Neural cell (in vitro differentiated cells): Measurements from ENCODE around the gene DOCK7. TPM values are rescaled to one million over a fixed set of nuclear protein-coding genes. Genes with fewer than 3 reads are reported as not detected.
"Not testable (repeated sequence)": the region's sequence is repeated elsewhere in the genome, so short reads cannot be mapped to it uniquely, and the experiment has no call there.

Experiments used
- H2AFZ ChIP-seq: fragments of 200-600, 300-800 bp; sonication (generic), shearing (Covaris generic); 2 replicates; pipeline ENCODE4 v1.6.0; 2014; ENCODE audit warnings: low read depth, mild to moderate bottlenecking, antibody characterized with exemption, low read length, moderate library complexity
- H3F3A ChIP-seq: fragments of 200-600 bp; shearing (Covaris generic); 2 replicates; pipeline ENCODE4 v1.6.1; 2016; ENCODE audit warnings: mild to moderate bottlenecking, moderate library complexity, mixed read lengths, antibody characterized with exemption, low read length; ENCODE audit not compliant: insufficient read depth, poor library complexity, severe bottlenecking
- H3K27ac ChIP-seq: fragments of 200-600, 300-800 bp; sonication (generic), shearing (Covaris generic); 2 replicates; pipeline ENCODE4 v1.5.1; 2014; ENCODE audit warnings: mild to moderate bottlenecking, low read length, moderate library complexity
- H3K27me3 ChIP-seq: fragments of 300-800, 200-600 bp; sonication (generic), shearing (Covaris generic); 2 replicates; pipeline ENCODE4 v1.6.0; 2014; ENCODE audit warnings: mild to moderate bottlenecking, low read depth, low read length, moderate library complexity; ENCODE audit not compliant: insufficient read depth
- H3K36me3 ChIP-seq: fragments of 300-800, 200-600 bp; sonication (generic), shearing (Covaris generic); 2 replicates; pipeline ENCODE4 v1.5.1; 2014; ENCODE audit warnings: mild to moderate bottlenecking, antibody characterized with exemption, low read length, moderate library complexity; ENCODE audit not compliant: insufficient read depth
- H3K4me2 ChIP-seq: fragments of 300-800, 200-600 bp; sonication (generic), shearing (Covaris generic); 2 replicates; pipeline ENCODE4 v1.6.0; 2014; ENCODE audit warnings: mild to moderate bottlenecking, low read length
- H3K4me3 ChIP-seq: fragments of 300-800, 200-600 bp; sonication (generic), shearing (Covaris generic); 2 replicates; pipeline ENCODE4 v1.5.1; 2014; ENCODE audit warnings: mild to moderate bottlenecking, low read length, moderate library complexity
- H3K79me2 ChIP-seq: fragments of 200-600 bp; shearing (Covaris generic); replicated peaks from 2 replicates; pipeline ENCODE4 v1.6.0; 2014; ENCODE audit warnings: mild to moderate bottlenecking, low read length, moderate library complexity; ENCODE audit not compliant: insufficient read depth
- H3K9ac ChIP-seq: fragments of 300-800, 200-600 bp; sonication (generic), shearing (Covaris generic); 2 replicates; pipeline ENCODE4 v1.6.1; 2016; ENCODE audit warnings: mild to moderate bottlenecking, low read length, mixed read lengths
- H3K9me2 ChIP-seq: fragments of 200-600 bp; shearing (Covaris generic); 2 replicates; pipeline ENCODE4 v1.6.1; 2016; ENCODE audit warnings: mild to moderate bottlenecking, low read length, mixed read lengths; ENCODE audit not compliant: insufficient read depth
- H3K9me3 ChIP-seq: fragments of 200-600, 300-800 bp; sonication (generic), shearing (Covaris generic); 2 replicates; pipeline ENCODE4 v1.6.1; 2016; ENCODE audit warnings: mild to moderate bottlenecking, mixed run types, low read length, moderate library complexity, mixed read lengths
- H4K20me1 ChIP-seq: fragments of 200-600 bp; shearing (Covaris generic); 2 replicates; pipeline ENCODE4 v1.6.1; 2016; ENCODE audit warnings: mild to moderate bottlenecking, mixed run types; ENCODE audit not compliant: insufficient read depth
- CTCF ChIP-seq: fragments of 450-650 bp; IDR thresholded peaks from 2 replicates; pipeline ENCODE4 v1.5.1; 2014; ENCODE audit warnings: antibody characterized with exemption, mild to moderate bottlenecking, moderate library complexity; ENCODE audit not compliant: poor library complexity, severe bottlenecking
- EP300 ChIP-seq: fragments of 450-650 bp; conservative IDR thresholded peaks from 2 replicates; pipeline ENCODE4 v1.6.1; 2014; ENCODE audit warnings: antibody characterized with exemption, mild to moderate bottlenecking, moderate library complexity; ENCODE audit not compliant: poor library complexity, severe bottlenecking
- EZH2 ChIP-seq: fragments of 200-600, 300-800 bp; shearing (Covaris generic), sonication (generic); IDR thresholded peaks from 2 replicates; pipeline ENCODE4 v1.6.1; 2014; ENCODE audit warnings: antibody characterized with exemption, low read length, borderline replicate concordance, mild to moderate bottlenecking; ENCODE audit not compliant: insufficient read depth, poor library complexity, severe bottlenecking
- MXI1 ChIP-seq: fragments of 450-650 bp; conservative IDR thresholded peaks from 2 replicates; pipeline ENCODE4 v1.6.1; 2014; ENCODE audit warnings: antibody characterized with exemption, mild to moderate bottlenecking; ENCODE audit not compliant: poor library complexity, severe bottlenecking
- POLR2AphosphoS5 ChIP-seq: IDR thresholded peaks from 2 replicates; pipeline ENCODE4 v1.6.1; 2012
- RAD21 ChIP-seq: fragments of 450-650 bp; conservative IDR thresholded peaks from 2 replicates; pipeline ENCODE4 v1.6.1; 2014; ENCODE audit warnings: antibody characterized with exemption, mild to moderate bottlenecking, moderate library complexity
- SMC3 ChIP-seq: fragments of 450-650 bp; conservative IDR thresholded peaks from 2 replicates; pipeline ENCODE4 v1.6.1; 2014; ENCODE audit warnings: antibody characterized with exemption, mild to moderate bottlenecking, moderate library complexity; ENCODE audit not compliant: poor library complexity
- TAF1 ChIP-seq: IDR thresholded peaks from 2 replicates; pipeline ENCODE4 v1.6.1; 2012; ENCODE audit warnings: low read depth
- polyA plus RNA-seq: library from polyadenylated mRNA; depleted of rRNA; stranded (reverse); fragments of >200 nt; gene quantifications from 2 replicates; pipeline ENCODE4 v1.2.3, GENCODE V29; 2014
- TF ChIP-seq, protein P1 (sequence below): IDR thresholded peaks from 2 replicates; pipeline ENCODE4 v1.6.1; 2012; ENCODE audit warnings: borderline replicate concordance

The DOCK7 gene
- polyA plus RNA-seq, 1 donor from 2014 or later: 129 TPM

GRCh38 chr1:62720946-62721554, 32.9 kb upstream of the DOCK7 start:
- Histone ChIP-seq H3K36me3 (no peaks in the 10 kb centered on the region), H3K27me3 (no peaks in the 10 kb centered on the region), H3K4me2 (no peak overlapping the region), H3K9ac (no peak overlapping the region), H2AFZ (no peak overlapping the region), H3K27ac (no peak overlapping the region), H3K9me3 (no peaks in the 10 kb centered on the region), H3F3A (no peaks in the 10 kb centered on the region), H3K79me2 (no peaks in the 10 kb centered on the region), H3K9me2 (no peaks in the 10 kb centered on the region), H4K20me1 (no peaks in the 10 kb centered on the region), H3K4me3 (no peak overlapping the region)
- TF ChIP-seq EP300 (no peak), RAD21 (no peak), POLR2AphosphoS5 (no peak), CTCF (no peak), TAF1 (no peak), MXI1 (no peak), EZH2 (no peak), SMC3 (no peak)
- TF ChIP-seq, protein P1, sequence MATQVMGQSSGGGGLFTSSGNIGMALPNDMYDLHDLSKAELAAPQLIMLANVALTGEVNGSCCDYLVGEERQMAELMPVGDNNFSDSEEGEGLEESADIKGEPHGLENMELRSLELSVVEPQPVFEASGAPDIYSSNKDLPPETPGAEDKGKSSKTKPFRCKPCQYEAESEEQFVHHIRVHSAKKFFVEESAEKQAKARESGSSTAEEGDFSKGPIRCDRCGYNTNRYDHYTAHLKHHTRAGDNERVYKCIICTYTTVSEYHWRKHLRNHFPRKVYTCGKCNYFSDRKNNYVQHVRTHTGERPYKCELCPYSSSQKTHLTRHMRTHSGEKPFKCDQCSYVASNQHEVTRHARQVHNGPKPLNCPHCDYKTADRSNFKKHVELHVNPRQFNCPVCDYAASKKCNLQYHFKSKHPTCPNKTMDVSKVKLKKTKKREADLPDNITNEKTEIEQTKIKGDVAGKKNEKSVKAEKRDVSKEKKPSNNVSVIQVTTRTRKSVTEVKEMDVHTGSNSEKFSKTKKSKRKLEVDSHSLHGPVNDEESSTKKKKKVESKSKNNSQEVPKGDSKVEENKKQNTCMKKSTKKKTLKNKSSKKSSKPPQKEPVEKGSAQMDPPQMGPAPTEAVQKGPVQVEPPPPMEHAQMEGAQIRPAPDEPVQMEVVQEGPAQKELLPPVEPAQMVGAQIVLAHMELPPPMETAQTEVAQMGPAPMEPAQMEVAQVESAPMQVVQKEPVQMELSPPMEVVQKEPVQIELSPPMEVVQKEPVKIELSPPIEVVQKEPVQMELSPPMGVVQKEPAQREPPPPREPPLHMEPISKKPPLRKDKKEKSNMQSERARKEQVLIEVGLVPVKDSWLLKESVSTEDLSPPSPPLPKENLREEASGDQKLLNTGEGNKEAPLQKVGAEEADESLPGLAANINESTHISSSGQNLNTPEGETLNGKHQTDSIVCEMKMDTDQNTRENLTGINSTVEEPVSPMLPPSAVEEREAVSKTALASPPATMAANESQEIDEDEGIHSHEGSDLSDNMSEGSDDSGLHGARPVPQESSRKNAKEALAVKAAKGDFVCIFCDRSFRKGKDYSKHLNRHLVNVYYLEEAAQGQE: no peak

DNA sequence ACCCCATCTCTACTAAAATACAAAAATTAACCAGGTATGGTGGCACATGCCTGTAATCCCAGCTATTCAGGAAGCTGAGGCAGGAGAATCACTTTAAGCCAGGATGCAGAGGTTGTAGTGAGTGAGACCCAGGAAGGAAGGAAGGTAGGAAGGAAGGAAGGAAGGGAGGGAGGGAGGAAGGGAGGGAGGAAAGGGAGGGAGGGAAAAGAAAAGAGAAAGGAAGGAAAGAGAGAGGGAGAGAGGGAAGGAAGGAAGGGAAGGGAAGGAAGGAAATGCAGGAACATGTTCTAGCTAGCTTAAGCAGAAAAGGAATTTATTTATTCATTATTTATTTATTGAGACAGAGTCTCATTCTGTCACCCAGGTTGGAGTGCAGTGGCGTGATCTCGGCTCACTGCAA, 30.2 kb upstream of the DOCK7 start:
- not testable (repeated sequence) for H3K9ac ChIP-seq, H3K27ac ChIP-seq, H3K36me3 ChIP-seq, H4K20me1 ChIP-seq, H3K27me3 ChIP-seq, H3F3A ChIP-seq, H3K9me2 ChIP-seq, H3K4me3 ChIP-seq, H3K79me2 ChIP-seq, H2AFZ ChIP-seq, H3K4me2 ChIP-seq, H3K9me3 ChIP-seq

- Histone ChIP-seq H4K20me1 (no peaks in the 10 kb centered on the region), H3K9me2 (no peaks in the 10 kb centered on the region), H3K9me3 (no peaks in the 10 kb centered on the region), H3K9ac (no peak overlapping the region), H3K4me2 (no peak overlapping the region), H3K79me2 (no peaks in the 10 kb centered on the region), H3K27ac (no peak overlapping the region), H2AFZ (no peak overlapping the region), H3K4me3 (no peak overlapping the region), H3K36me3 (no peaks in the 10 kb centered on the region), H3F3A (no peaks in the 10 kb centered on the region), H3K27me3 (no peaks in the 10 kb centered on the region)
- TF ChIP-seq, protein P1: no peak
Observed at GRCh38 chr1:62717483-62717882, 29.3 kb upstream of the DOCK7 start.
